Mesodermal cell (in vitro differentiated cells): ENCODE data around the gene C1orf35.

Source experiments
- H3K27ac ChIP-seq: 2 replicates; pipeline ENCODE4 v1.7.0; 2013; ENCODE audit warnings: mild to moderate bottlenecking, low read depth, low read length, moderate library complexity; ENCODE audit not compliant: severe bottlenecking
- H3K36me3 ChIP-seq: 2 replicates; pipeline ENCODE4 v1.7.1; 2013; ENCODE audit warnings: mild to moderate bottlenecking, low read length, moderate library complexity; ENCODE audit not compliant: control insufficient read depth, insufficient read depth
- H3K4me1 ChIP-seq: one replicate; pipeline ENCODE4 v1.7.1; 2013; ENCODE audit warnings: mild to moderate bottlenecking, low read length; ENCODE audit not compliant: insufficient read depth, control insufficient read depth, poor library complexity, severe bottlenecking
- H3K4me3 ChIP-seq: 2 replicates; pipeline ENCODE4 v1.7.0; 2013; ENCODE audit warnings: low read length, control low read depth, mild to moderate bottlenecking; ENCODE audit not compliant: insufficient read depth, poor library complexity, severe bottlenecking; ENCODE audit errors: extremely low read depth
- H3K9me3 ChIP-seq: 2 replicates; pipeline ENCODE4 v1.7.1; 2013; ENCODE audit warnings: mild to moderate bottlenecking, low read length, moderate library complexity; ENCODE audit not compliant: control insufficient read depth
- WGBS, 2 experiments: methylation state at CpG; one replicate each; pipeline ENCODE4 v1.1.5; 2013; ENCODE audit warnings: missing lambda C conversion rate in 2 of 2; ENCODE audit not compliant: insufficient coverage in 2 of 2; 5-methylcytosine and 5-hydroxymethylcytosine counted together

C1orf35 gene

GRCh38 chr1:228076796-228077430 is 26.2 kb downstream of the C1orf35 start:
- H3K9me3 ChIP-seq: no peaks in the 10 kb centered on the region
- WGBS, 2 experiments: 72 to 81% methylated on average over 6 to 9 of the region's 9 CpGs
- no peak overlapping the region for H3K27ac ChIP-seq
- H3K4me1 ChIP-seq: peaks cover 6% of the 10 kb centered on the region
- H3K36me3 ChIP-seq: no peaks in the 10 kb centered on the region
- H3K4me3 ChIP-seq: no peak overlapping the region

- no peak overlapping the region for H3K27ac ChIP-seq
- no peaks in the 10 kb centered on the region for H3K36me3 ChIP-seq
- WGBS, 2 experiments: 87 to 93% methylated on average over 6 to 8 of the region's 9 CpGs
- no peaks in the 10 kb centered on the region for H3K9me3 ChIP-seq
- no peak overlapping the region for H3K4me3 ChIP-seq
- H3K4me1 ChIP-seq: no peaks in the 10 kb centered on the region
These were observed 27.3 kb downstream of the C1orf35 start for GRCh38 chr1:228075801-228076271.

GRCh38 chr1:228074954-228075730 is 28.0 kb downstream of the C1orf35 start:
- H3K27ac ChIP-seq: no peak overlapping the region
- no peak overlapping the region for H3K4me3 ChIP-seq
- no peaks in the 10 kb centered on the region for H3K4me1 ChIP-seq
- whole genome bisulfite sequencing, 2 experiments: 80 to 89% methylated on average over 12 to 14 of the region's 18 CpGs
- H3K36me3 ChIP-seq: no peaks in the 10 kb centered on the region
- no peaks in the 10 kb centered on the region for H3K9me3 ChIP-seq

GRCh38 chr1:228073857-228074545 is 29.1 kb downstream of the C1orf35 start:
- no peaks in the 10 kb centered on the region for H3K9me3 ChIP-seq
- 40 to 41% methylated on average over 14 to 16 of the region's 16 CpGs for WGBS, 2 experiments
- no peaks in the 10 kb centered on the region for H3K36me3 ChIP-seq
- H3K4me3 ChIP-seq: no peak overlapping the region
- no peak overlapping the region for H3K27ac ChIP-seq
- H3K4me1 ChIP-seq: no peaks in the 10 kb centered on the region

DNA sequence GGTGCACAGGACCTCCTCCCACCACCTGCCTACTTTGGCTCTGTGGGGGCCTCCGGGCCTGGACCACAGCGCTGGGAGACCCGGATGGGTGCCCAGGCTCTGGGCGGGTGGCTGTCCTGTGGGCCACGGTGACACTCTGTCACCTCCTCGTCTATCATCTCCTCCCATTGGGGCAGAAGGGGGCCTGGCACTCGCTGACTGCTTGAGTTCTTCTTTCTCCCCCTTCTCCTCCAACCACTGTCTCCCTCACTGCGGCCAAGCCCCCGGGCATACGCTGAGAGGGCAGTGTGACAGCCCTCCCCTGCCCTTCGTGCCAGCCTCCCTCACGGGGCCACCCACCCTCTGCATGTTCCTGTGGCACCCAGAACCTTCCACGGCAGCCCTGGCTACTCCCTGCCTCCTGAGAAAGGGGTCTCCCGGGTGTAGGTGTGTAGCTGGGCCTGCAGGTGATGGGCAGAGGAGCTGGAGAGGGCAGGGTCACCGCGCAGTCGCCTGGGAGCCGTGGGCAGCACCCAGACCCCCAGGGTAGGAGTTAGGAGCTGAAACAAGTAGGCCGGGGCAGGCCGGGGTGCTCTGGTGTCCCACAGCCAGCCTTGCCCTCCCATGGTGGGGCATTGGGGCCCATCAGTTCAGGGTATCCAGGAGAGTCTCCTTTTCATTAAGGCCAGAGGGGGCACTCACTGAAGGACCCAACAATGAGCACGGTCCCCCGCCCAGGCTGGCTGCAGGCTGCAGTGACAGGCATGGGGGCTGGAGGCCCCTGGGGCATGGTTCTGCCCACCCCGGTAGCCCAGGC is 29.9 kb downstream of the C1orf35 start:
- 82 to 91% methylated on average over 19 of the region's 23 CpGs for WGBS, 2 experiments

DNA sequence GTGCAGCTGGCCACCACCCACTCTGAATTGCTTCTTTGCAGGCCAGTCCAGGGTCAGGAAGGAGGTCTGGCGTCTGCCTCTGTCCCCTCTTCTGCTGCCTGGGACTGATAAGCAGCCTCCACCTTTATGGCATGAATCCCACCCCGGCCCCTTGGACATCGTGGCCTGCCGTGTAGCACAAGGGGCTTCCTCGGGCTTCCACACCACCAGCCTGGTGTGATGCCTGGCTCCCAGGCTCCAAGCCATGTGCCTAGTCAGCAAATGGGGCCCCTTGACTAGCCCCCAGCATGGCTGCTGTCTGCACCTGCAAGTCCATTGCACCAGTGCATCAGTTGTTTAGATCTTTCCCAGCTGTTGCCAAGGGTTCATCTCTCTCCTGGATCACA is 30.5 kb downstream of the C1orf35 start:
- Histone ChIP-seq H3K27ac (no peak overlapping the region), H3K9me3 (no peaks in the 10 kb centered on the region), H3K4me3 (no peak overlapping the region), H3K4me1 (no peaks in the 10 kb centered on the region), H3K36me3 (no peaks in the 10 kb centered on the region)
- WGBS, 2 experiments: 91 to 96% methylated on average over 5 of the region's 5 CpGs

More for the DNA sequence above, 29.9 kb downstream of the C1orf35 start:
- Histone ChIP-seq H3K4me3 (no peak overlapping the region), H3K9me3 (no peaks in the 10 kb centered on the region), H3K4me1 (no peaks in the 10 kb centered on the region), H3K27ac (no peak overlapping the region), H3K36me3 (no peaks in the 10 kb centered on the region)

DNA sequence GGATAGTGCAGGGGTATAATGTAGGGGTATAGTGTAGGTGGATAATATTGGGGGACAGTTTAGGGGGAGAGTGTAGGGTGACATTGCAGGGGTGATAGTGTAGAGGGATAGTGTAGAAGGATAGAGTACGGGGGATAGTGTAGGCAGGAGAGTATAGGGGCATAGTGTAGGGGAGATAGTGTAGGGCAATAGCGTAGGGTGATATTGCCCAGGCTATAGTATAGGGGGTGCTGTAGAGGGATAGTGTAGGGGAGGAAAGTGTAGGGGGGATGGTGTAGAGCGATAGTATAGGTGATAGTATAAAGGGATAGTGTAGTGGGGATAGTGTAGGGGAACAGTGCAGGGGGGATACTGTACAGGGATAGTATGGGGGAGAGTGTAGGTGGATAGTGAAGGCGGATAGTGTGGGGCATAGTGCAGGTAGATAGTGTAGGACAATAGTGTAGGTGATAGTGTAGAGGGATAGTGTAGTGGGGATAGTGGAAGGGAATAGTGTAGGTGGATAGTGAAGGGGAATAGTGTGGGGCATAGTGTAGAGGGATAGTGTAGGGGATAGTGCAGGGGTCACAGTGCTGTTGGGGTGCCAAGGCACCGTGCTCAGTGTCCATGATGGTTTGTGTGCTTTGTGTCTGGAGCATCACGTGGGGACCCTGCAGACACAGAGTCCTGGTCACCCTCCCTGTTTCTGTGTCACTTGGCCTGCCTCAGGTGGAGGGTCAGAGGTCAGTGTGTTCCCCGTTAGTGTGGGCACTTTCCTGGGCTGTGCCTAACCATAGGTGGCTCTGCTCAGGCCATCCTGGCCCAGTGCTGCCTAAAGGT is 31.1 kb downstream of the C1orf35 start:
- Histone ChIP-seq H3K4me1 (no peaks in the 10 kb centered on the region), H3K4me3 (no peak overlapping the region), H3K27ac (no peak overlapping the region), H3K36me3 (no peaks in the 10 kb centered on the region), H3K9me3 (no peaks in the 10 kb centered on the region)
- WGBS, 2 experiments: 70 to 74% methylated on average over 7 of the region's 7 CpGs

DNA sequence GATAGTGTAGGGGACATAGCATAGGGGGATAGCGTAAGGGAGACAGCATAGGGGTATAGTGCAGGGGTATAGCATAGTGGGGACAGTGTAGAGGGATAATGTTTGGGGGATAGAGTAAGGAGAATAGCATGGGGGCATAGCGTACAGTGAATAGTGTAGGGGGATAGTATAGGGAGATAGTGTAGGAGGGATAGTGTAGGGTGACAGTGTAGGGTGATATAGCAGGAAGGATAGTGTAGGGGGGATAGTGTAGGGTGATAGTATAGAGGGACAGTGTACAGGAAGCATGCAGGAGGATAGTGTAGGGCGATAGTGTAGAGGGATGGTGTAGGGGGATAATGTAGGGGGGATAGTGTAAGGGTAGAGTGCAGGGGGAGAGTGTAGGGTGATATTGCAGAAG is 32.3 kb downstream of the C1orf35 start:
- 64 to 68% methylated on average over 3 of the region's 3 CpGs for WGBS, 2 experiments
- H3K4me1 ChIP-seq: no peaks in the 10 kb centered on the region

GRCh38 chr1:228070173-228070572 is 33.0 kb downstream of the C1orf35 start:
- WGBS, 2 experiments: 33% methylated on average over 1 of the region's 2 CpGs
- no peak overlapping the region for H3K4me3 ChIP-seq

More for the DNA sequence above, 32.3 kb downstream of the C1orf35 start:
- H3K36me3 ChIP-seq: no peaks in the 10 kb centered on the region
- no peak overlapping the region for H3K4me3 ChIP-seq
- H3K27ac ChIP-seq: no peak overlapping the region
- no peaks in the 10 kb centered on the region for H3K9me3 ChIP-seq

GRCh38 chr1:228068359-228068758 is 34.8 kb downstream of the C1orf35 start:
- H3K4me1 ChIP-seq: no peaks in the 10 kb centered on the region
- H3K4me3 ChIP-seq: no peak overlapping the region
- H3K27ac ChIP-seq: no peak overlapping the region
- no peaks in the 10 kb centered on the region for H3K36me3 ChIP-seq
- no peaks in the 10 kb centered on the region for H3K9me3 ChIP-seq
- 79 to 100% methylated on average over 1 to 7 of the region's 7 CpGs for WGBS, 2 experiments

More at GRCh38 chr1:228070173-228070572, 33.0 kb downstream of the C1orf35 start:
- no peaks in the 10 kb centered on the region for H3K9me3 ChIP-seq
- H3K27ac ChIP-seq: no peak overlapping the region
- H3K36me3 ChIP-seq: no peaks in the 10 kb centered on the region
- no peaks in the 10 kb centered on the region for H3K4me1 ChIP-seq
